ENCODE results near the gene EHBP1L1. TPM values are rescaled to one million over a fixed set of nuclear protein-coding genes. Genes with fewer than 3 reads are reported as not detected.

EHBP1L1 gene
- total RNA-seq, 2 experiments from 2014 or later = 94.0 to 99.4 TPM

- ChIA-PET CTCF (interaction anchor here (1.0 to 5.7 kb wide), 3 partner anchors 10 to 43 kb away, joined by 3 to 24 read pairs (median 3); partner anchors contain the start of gene KCNK7), POLR2A (interaction anchor here (0.9 to 1.8 kb wide), 2 partner anchors 12 to 43 kb away, joined by 3 to 10 read pairs; partner anchors contain the start of gene FAM89B)
- H3K27ac Mint-ChIP-seq = no peak overlapping the region
- H3K4me3 Mint-ChIP-seq = no peak overlapping the region
- no peak for TF ChIP-seq CTCF (IDR thresholded peaks at IDR 0.05)
- no peak for DNase-seq
- no peaks in the 10 kb centered on the region for H3K9me3 Mint-ChIP-seq
- H3K36me3 Mint-ChIP-seq (ENCODE audit: low read depth) = peaks cover 34% of the 10 kb centered on the region
- ATAC-seq = no peak
- H3K27me3 Mint-ChIP-seq = no peaks in the 10 kb centered on the region
- intact Hi-C loops (cut with micrococcal nuclease) = no loop called here
- peaks cover 35% of the 10 kb centered on the region for H3K4me1 Mint-ChIP-seq (ENCODE audit: low read depth)
Measured at GRCh38 chr11:65584106-65584505, 8.3 kb downstream of the EHBP1L1 start.

- Mint-ChIP-seq H3K9me3 (no peaks in the 10 kb centered on the region), H3K27me3 (no peaks in the 10 kb centered on the region), H3K36me3 (ENCODE audit: low read depth) (peaks cover 31% of the 10 kb centered on the region), H3K4me1 (ENCODE audit: low read depth) (peaks cover 41% of the 10 kb centered on the region), H3K27ac (no peak overlapping the region), H3K4me3 (no peak overlapping the region)
- ChIA-PET POLR2A (interaction anchor here (6.7 kb wide), 1 partner anchor 13 kb away, joined by 51 read pairs; the partner anchor contains the start of genes FAM89B and ZNRD2), CTCF (interaction anchor here (2.0 to 6.1 kb wide), 3 partner anchors 8 to 10 kb away, joined by 12 to 84 read pairs (median 24); partner anchors contain the start of genes EHBP1L1 and KCNK7)
- intact Hi-C loops (cut with micrococcal nuclease) = no loop called here
- TF ChIP-seq CTCF (IDR thresholded peaks at IDR 0.05) = no peak
- ATAC-seq (no peak), DNase-seq (no peak)
Measured at GRCh38 chr11:65584723-65585171, 8.9 kb downstream of the EHBP1L1 start.

GRCh38 chr11:65585396-65586246 lies 9.8 kb downstream of the EHBP1L1 start:
- Mint-ChIP-seq H3K4me3 (no peak overlapping the region), H3K4me1 (ENCODE audit: low read depth) (peaks cover 42% of the 10 kb centered on the region), H3K27ac (no peak overlapping the region), H3K27me3 (no peaks in the 10 kb centered on the region), H3K9me3 (no peaks in the 10 kb centered on the region), H3K36me3 (ENCODE audit: low read depth) (peaks cover 33% of the 10 kb centered on the region)
- no peak for DNase-seq
- ChIA-PET CTCF (interaction anchor here (1.3 to 7.6 kb wide), 5 partner anchors 9 to 45 kb away, joined by 3 to 84 read pairs (median 12); partner anchors contain the start of genes EHBP1L1 and KCNK7), POLR2A (interaction anchor here (0.7 to 6.7 kb wide), 7 partner anchors 8 to 414 kb away, joined by 3 to 87 read pairs (median 3); partner anchors contain the start of genes EHBP1L1, FAM89B, MALAT1 and ZNRD2)
- no peak for TF ChIP-seq CTCF (IDR thresholded peaks at IDR 0.05)
- ATAC-seq = no peak
- intact Hi-C loops (cut with micrococcal nuclease) = no loop called here

- H3K36me3 Mint-ChIP-seq (ENCODE audit: low read depth) = peaks cover 32% of the 10 kb centered on the region
- intact Hi-C loops (cut with micrococcal nuclease) = no loop called here
- ChIA-PET POLR2A (interaction anchor here (0.7 to 6.7 kb wide), 9 partner anchors 9 to 413 kb away, joined by 3 to 87 read pairs (median 3); partner anchors contain the start of genes EHBP1L1, FAM89B, KCNK7 and MALAT1), CTCF (interaction anchor here (0.9 to 7.6 kb wide), 6 partner anchors 8 to 45 kb away, joined by 3 to 84 read pairs (median 8); partner anchors contain the start of genes EHBP1L1 and KCNK7)
- ATAC-seq (no peak), DNase-seq (no peak)
- H3K4me3 Mint-ChIP-seq = no peak overlapping the region
- no peaks in the 10 kb centered on the region for H3K9me3 Mint-ChIP-seq
- H3K27ac Mint-ChIP-seq = no peak overlapping the region
- no peaks in the 10 kb centered on the region for H3K27me3 Mint-ChIP-seq
- H3K4me1 Mint-ChIP-seq (ENCODE audit: low read depth) = peaks cover 42% of the 10 kb centered on the region
- TF ChIP-seq CTCF (IDR thresholded peaks at IDR 0.05) = no peak
Measured at GRCh38 chr11:65586247-65586630, 10.4 kb downstream of the EHBP1L1 start.

Data from activated CD8-positive, alpha-beta T cell treated with anti-CD3 and anti-CD28 coated beads for 36 hours (primary cell).